A673 (cell line): ENCODE data around the gene CREB3L4.

Experiments
- EZH2 ChIP-seq: fragments of 200-600 bp; sonication (generic); IDR thresholded peaks from 2 replicates; pipeline ENCODE4 v1.6.1; 2017; ENCODE audit warnings: borderline replicate concordance, low read depth, mild to moderate bottlenecking, mixed read lengths, antibody characterized with exemption, low read length; ENCODE audit not compliant: poor library complexity, severe bottlenecking
- TF ChIP-seq, protein P1 (sequence below): fragments of 300-800, 200-600 bp; sonication (generic); conservative IDR thresholded peaks from 2 replicates; pipeline ENCODE4 v1.5.1; 2017; ENCODE audit warnings: low read depth, mild to moderate bottlenecking, antibody characterized with exemption, low read length, moderate library complexity, mixed read lengths

DNA sequence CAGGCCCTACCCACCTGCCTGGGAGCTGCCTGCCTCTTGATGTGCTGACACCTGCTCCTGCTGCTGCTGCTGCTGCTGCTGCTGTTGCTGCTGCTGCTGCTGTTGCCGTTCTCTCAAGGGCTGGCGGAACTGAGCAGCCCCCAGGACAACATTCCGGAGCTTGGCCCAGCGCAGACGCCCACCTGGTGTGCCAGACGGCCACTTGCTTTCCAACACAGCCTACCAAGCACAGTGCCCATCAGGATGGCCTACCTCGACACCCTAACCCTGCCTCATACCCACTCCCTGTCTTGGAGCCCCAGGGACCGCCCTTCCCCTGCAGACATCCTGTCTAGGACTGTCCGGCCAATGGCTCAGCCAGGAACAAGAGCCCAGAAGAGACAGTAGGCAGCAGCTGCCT is 33.0 kb upstream of the CREB3L4 start:
- TF ChIP-seq EZH2 = no peak
- TF ChIP-seq, protein P1, sequence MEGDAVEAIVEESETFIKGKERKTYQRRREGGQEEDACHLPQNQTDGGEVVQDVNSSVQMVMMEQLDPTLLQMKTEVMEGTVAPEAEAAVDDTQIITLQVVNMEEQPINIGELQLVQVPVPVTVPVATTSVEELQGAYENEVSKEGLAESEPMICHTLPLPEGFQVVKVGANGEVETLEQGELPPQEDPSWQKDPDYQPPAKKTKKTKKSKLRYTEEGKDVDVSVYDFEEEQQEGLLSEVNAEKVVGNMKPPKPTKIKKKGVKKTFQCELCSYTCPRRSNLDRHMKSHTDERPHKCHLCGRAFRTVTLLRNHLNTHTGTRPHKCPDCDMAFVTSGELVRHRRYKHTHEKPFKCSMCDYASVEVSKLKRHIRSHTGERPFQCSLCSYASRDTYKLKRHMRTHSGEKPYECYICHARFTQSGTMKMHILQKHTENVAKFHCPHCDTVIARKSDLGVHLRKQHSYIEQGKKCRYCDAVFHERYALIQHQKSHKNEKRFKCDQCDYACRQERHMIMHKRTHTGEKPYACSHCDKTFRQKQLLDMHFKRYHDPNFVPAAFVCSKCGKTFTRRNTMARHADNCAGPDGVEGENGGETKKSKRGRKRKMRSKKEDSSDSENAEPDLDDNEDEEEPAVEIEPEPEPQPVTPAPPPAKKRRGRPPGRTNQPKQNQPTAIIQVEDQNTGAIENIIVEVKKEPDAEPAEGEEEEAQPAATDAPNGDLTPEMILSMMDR = no peak
